ENCODE measurements around the gene NPIPB8.
"Not testable (repeated sequence)": the region's sequence is repeated elsewhere in the genome, so short reads cannot be mapped to it uniquely, and the experiment has no call there.

- TF ChIP-seq POLR2A, CTCF (IDR thresholded peaks at IDR 0.05): not testable (repeated sequence)
Observed at GRCh38 chr16:28614561-28614960, 23.3 kb upstream of the NPIPB8 start.
